A549 treated with AZD9567 at 1 μM for 4 hours (cell line): ENCODE measurements around the gene ZNF557. TPM values are rescaled to one million over a fixed set of nuclear protein-coding genes. Genes with fewer than 3 reads are reported as not detected.

ENCODE experiments used
- total RNA-seq: library from RNA; stranded (reverse); fragments of 200-300 nt; extraction: Qiagen RNA extraction; gene quantifications from 5 replicates; pipeline ENCODE4 v1.2.3, GENCODE V29; 2022; ENCODE audit not compliant: insufficient read depth

The ZNF557 gene
- total RNA-seq = 1.5 to 3.1 TPM (median 2.8 TPM) in 5 replicates

DNA sequence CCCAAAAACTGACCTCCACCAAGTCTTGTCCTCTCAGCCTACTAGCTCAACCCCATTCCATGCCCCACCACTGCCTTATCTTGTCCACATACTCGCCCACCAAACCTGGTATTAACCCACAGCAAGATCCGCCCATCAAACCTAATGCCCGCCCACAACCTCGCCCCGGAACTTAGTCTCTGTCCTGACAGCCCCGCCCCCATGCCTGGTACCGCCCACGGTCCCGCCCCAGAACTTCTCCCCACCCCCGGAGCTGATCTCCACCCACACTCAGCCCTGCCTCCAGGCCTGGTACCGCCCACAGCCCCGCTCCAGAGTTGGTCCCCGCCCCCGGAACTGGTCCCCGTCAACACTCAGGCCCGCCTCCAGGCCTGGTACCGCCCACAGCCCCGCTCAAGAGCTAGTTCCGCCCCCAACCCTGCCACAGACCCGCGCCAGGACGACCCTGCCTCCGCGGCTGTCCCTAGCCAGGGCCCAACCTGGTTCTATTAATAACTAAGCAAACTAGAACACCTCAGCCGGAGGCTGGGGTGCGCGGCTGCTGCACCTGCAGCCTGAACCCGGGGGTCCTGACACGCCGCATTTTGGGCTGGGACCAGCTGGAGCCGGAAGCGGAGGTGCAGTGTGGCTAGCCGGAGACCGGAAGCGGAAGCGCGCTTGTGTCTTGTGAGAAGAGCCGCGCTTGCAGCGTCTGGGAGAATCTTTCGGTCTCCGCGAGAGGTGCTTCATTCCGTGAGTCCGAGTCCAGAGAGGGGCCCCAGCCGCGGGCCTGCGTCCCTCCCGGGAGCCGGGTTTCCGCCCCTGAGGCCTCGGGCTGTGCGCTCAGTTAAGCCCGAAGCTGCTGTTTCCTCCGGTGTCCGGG lies at the start of gene ZNF557:
ZNF557 (plus strand) TSS at position 662 of the 862 bp plus-strand sequence. CDS start 5,372 bp downstream, outside the sequence.

DNA sequence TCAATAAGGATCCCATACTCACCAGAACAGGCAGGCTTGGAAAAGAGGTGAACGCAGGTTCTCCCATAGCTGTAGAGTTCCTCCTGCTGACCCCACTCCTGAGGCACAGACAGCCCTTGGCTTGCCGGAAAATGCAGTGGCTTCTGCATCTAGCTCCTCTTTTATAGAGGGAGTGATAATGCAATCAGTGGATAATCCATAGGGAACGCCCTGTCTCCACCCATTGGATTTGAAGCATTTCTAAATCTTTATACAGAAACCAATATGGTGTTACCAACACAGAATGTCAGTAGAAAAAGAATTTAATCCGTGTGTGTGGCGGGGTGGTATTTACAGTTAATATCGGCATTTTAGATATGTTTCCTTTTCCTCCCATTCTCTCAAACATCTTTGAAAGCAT lies 48.2 kb upstream of the ZNF557 start, which contains the start of gene MBD3L2B:
MBD3L2B (minus strand) TSS at position 101 of the 400 bp plus-strand sequence; CDS start at position 67, 34 bp downstream.

DNA sequence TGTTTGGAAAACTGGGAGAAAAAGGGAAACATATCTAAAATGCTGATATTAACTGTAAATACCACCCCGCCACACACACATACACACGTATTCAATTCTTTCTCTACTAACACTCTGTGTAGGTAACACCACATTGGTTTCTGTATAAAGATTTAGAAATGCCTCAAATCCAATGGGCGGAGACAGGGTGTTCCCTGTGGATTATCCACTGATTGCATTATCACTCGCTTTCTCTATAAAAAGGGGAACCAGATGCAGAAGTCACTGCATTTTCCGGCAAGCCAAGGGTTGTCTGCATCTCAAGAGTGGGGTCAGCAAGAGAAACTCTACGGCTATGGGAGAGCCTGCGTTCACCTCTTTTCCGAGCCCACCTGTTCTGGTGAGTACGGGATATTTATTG lies 39.2 kb upstream of the ZNF557 start, which contains the start of gene MBD3L5:
MBD3L5 (plus strand) TSS at position 301 of the 400 bp plus-strand sequence; CDS start at position 335, 34 bp downstream.

DNA sequence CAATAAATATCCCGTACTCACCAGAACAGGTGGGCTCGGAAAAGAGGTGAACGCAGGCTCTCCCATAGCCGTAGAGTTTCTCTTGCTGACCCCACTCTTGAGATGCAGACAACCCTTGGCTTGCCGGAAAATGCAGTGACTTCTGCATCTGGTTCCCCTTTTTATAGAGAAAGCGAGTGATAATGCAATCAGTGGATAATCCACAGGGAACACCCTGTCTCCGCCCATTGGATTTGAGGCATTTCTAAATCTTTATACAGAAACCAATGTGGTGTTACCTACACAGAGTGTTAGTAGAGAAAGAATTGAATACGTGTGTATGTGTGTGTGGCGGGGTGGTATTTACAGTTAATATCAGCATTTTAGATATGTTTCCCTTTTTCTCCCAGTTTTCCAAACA lies 29.4 kb upstream of the ZNF557 start, which contains the start of gene MBD3L4:
MBD3L4 (minus strand) TSS at position 101 of the 400 bp plus-strand sequence; CDS start at position 66, 35 bp downstream.

DNA sequence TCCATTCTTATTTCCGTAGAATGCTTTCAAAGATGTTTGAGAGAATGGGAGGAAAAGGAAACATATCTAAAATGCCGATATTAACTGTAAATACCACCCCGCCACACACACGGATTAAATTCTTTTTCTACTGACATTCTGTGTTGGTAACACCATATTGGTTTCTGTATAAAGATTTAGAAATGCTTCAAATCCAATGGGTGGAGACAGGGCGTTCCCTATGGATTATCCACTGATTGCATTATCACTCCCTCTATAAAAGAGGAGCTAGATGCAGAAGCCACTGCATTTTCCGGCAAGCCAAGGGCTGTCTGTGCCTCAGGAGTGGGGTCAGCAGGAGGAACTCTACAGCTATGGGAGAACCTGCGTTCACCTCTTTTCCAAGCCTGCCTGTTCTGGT lies 20.5 kb upstream of the ZNF557 start, which contains the start of gene MBD3L2:
MBD3L2 (plus strand) TSS at position 301 of the 400 bp plus-strand sequence; CDS start at position 354, 53 bp downstream.

DNA sequence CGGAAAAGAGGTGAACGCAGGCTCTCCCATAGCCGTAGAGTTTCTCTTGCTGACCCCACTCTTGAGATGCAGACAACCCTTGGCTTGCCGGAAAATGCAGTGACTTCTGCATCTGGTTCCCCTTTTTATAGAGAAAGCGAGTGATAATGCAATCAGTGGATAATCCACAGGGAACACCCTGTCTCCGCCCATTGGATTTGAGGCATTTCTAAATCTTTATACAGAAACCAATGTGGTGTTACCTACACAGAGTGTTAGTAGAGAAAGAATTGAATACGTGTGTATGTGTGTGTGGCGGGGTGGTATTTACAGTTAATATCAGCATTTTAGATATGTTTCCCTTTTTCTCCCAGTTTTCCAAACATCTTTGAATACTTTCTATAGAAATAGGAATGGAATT lies 10.9 kb upstream of the ZNF557 start, which contains the start of gene MBD3L3:
MBD3L3 (minus strand) TSS at position 101 of the 400 bp plus-strand sequence; CDS start at position 30, 71 bp downstream.

Other genes starting within 250 kb of the ZNF557 start
- 3.6 to 5.6 TPM (median 4.8 TPM) in 5 replicates for gene ADGRE1, start 182.1 kb upstream of the ZNF557 start, total RNA-seq
- gene MBD3L2B, start 48.3 kb upstream of the ZNF557 start, total RNA-seq = not detected in 5 replicates
- not detected in 5 replicates for gene MBD3L5, start 39.1 kb upstream of the ZNF557 start, total RNA-seq
- not detected in 5 replicates for gene MBD3L4, start 29.5 kb upstream of the ZNF557 start, total RNA-seq
- gene MBD3L2, start 20.4 kb upstream of the ZNF557 start, total RNA-seq = not detected in 5 replicates
- gene MBD3L3, start 11.0 kb upstream of the ZNF557 start, total RNA-seq = not detected in 5 replicates
- 2.0 to 2.9 TPM (median 2.8 TPM) in 5 replicates for gene INSR, start 224.7 kb downstream of the ZNF557 start, total RNA-seq